AG04449 (cell line): ENCODE results near the gene SLK.

ENCODE experiments used
- CTCF ChIA-PET: fragments of 350-600 bp; formaldehyde crosslinking; extraction: SDS; loops from one replicate; lab custom pipeline; 2021; ENCODE audit warnings: antibody characterized with exemption; lab: Yijun Ruan, JAX
- POLR2A ChIA-PET: fragments of 400-600, 350-600 bp; formaldehyde crosslinking; extraction: SDS; loops from one replicate; lab custom pipeline; 2020; ENCODE audit warnings: antibody characterized with exemption, inconsistent platforms; lab: Yijun Ruan, JAX
- DNase-seq: peaks from one replicate; pipeline ENCODE4 v3.0.0-alpha.2; 2010; ENCODE audit warnings: low read depth, low spot score
- H3K4me3 ChIP-seq: 2 replicates; pipeline ENCODE4 v1.5.1; 2011; ENCODE audit warnings: low read depth, mild to moderate bottlenecking, control low read depth, low read length
- CTCF ChIP-seq: IDR thresholded peaks from one replicate; pipeline ENCODE4 v1.5.1; 2011; ENCODE audit warnings: mild to moderate bottlenecking, moderate library complexity, low read length, control low read depth, inconsistent platforms; ENCODE audit not compliant: insufficient read depth; ENCODE audit errors: missing control alignments

SLK gene

DNA sequence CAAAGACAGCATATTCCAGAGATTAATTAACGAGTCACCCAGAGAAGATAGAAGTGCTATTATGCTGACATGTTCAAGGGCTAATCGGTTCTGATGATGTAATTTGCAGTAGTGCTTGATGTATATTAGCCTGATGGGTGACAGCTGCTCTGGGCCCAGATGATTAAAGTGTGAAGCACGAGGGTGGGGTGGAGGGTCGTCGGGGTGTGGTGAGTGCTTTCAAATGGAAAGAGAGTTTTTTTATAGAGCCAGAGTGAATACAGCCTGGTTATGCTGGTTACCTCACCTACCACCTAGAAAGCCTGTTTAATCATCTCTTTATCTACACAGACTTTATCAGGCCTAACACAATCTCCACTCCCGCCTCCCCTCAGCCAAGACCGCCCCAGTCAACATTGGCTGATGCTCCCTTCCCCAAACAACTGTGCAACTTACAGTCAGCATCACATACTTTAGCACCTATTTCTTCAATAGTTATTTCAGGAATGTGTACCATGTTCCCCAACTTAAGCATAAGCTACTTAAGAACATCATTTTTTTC is 37.5 kb upstream of the SLK start:
- POLR2A ChIA-PET = no interaction called here
- DNase-seq = no peak
- CTCF ChIA-PET = interaction anchor here (1.0 to 1.4 kb wide), 2 partner anchors 222 to 244 kb away, joined by 3 read pairs; no protein-coding TSS in a partner anchor
- H3K4me3 ChIP-seq = no peak overlapping the region
- no peak for TF ChIP-seq CTCF

DNA sequence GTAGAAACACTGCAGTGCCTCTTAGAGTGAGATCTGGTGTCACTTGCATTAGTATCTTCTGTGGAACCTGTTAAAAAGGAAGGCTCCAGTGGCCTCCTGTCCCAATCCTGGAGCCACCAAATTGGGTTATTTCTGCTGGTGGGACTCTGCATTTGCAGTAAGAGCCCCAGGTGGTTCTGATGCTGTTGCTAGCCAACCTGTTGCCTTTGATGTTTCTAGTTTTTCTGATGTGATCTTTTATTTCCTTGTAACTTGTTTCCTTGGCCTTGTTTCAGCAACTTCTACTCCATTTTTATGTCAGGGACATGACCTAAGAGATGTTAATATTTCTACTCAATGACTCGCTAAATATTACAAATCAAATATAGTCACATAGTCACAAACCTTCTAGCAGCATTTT is 36.5 kb upstream of the SLK start:
- TF ChIP-seq CTCF = no peak
- H3K4me3 ChIP-seq = no peak overlapping the region
- ChIA-PET CTCF (interaction anchor here (1.0 kb wide), 1 partner anchor 245 kb away, joined by 3 read pairs; no protein-coding TSS in a partner anchor), POLR2A (no interaction called here)
- DNase-seq = no peak

DNA sequence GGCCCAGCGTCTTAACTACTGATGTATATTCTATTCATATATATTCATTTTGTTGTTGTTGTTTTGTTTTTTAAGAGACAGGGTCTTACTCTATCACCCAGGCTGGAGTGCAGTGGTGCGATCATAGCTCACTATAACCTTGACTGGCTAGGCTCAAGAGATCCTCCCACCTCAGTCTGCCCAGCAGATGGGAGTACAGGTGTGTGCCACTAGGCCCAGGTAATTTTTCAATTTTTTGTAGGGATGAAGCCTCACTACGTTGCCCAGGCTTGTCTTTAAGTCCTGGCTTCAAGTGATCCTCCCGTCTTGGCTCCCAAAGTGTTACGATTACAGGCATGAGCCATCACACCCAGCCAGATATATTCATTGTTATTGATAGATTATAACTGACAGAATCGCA is 36.1 kb upstream of the SLK start:
- CTCF ChIA-PET = no interaction called here
- no peak for DNase-seq
- TF ChIP-seq CTCF = no peak
- POLR2A ChIA-PET = no interaction called here
- H3K4me3 ChIP-seq = no peak overlapping the region

DNA sequence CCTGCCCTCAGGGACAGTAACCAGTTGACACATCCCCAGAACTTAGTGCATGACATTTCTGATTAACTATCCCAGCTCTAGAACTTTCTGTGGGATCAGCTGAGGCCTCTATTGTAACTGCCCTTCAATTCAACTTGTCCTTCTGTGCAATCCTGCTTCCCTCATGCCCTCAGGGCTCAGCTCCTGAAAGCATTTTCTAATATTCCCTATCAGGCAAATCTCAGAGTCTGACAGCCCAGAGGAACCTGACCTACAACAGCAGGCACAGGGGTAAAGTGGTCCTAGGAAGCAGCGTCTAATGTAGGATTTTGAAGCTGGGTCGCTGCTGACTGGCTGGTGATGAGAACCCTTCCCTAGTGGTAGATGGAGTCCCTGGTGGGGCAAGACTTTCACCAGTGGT is 35.3 kb upstream of the SLK start:
- ChIA-PET CTCF (no interaction called here), POLR2A (no interaction called here)

DNA sequence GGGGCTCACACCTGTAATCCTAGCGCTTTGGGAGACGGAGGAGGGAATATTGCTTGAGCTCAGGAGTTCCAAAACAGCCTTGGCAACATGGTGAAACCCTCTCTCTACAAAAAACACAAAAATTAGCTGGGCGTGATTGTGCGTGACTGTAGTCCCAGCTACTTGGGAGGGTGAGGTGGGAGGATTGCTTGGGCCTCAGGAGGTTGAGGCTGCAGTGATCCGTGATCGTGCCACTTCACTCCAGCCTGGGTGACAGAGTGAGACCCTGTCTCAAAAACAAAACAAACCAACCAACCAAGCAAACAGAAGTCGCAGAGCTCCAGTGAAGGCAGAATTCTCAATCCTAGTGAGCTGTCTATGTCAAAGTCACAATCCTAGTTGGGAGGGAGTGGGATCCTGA is 34.7 kb upstream of the SLK start:
- ChIA-PET POLR2A (no interaction called here), CTCF (interaction anchor here (0.7 to 0.9 kb wide), 2 partner anchors 47 to 189 kb away, joined by 3 read pairs; partner anchors contain the start of gene SFR1)
- no peak for TF ChIP-seq CTCF
- no peak overlapping the region for H3K4me3 ChIP-seq
- DNase-seq = no peak

More for the DNA sequence above, 35.3 kb upstream of the SLK start:
- no peak for TF ChIP-seq CTCF
- no peak for DNase-seq
- H3K4me3 ChIP-seq = no peak overlapping the region

- H3K4me3 ChIP-seq = no peak overlapping the region
- ChIA-PET CTCF (interaction anchor here (0.7 to 0.9 kb wide), 2 partner anchors 48 to 189 kb away, joined by 3 read pairs; partner anchors contain the start of gene SFR1), POLR2A (no interaction called here)
- TF ChIP-seq CTCF = no peak
- DNase-seq = no peak
Measured at GRCh38 chr10:103932971-103933370, 34.0 kb upstream of the SLK start.
